Fibroblast of skin of back (primary cell): ENCODE measurements around the gene ZNF496.

Experiments used
- DNase-seq: peaks from one replicate; pipeline ENCODE4 v3.0.0-alpha.2; 2013

Gene ZNF496

DNA sequence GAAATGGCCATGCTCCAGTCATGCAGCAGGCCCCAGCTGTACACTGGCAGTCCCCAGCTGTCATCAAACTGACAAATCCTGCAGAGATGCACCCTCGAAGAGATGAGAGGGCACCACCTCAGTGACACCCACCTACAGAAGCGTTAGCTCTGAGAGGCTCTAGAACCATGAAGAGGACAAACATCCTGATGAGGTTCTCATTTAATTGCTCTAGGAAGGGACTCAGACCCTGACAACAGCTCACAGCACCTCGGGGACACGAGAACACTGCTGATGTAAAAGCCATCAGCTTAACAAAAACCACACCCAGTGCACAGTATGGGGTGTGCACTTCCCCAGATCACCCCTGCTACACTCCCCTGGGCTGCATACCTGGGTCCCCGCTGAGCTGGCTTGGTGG, 3.4 kb downstream of the ZNF496 start:
- DNase-seq, result no peak

DNA sequence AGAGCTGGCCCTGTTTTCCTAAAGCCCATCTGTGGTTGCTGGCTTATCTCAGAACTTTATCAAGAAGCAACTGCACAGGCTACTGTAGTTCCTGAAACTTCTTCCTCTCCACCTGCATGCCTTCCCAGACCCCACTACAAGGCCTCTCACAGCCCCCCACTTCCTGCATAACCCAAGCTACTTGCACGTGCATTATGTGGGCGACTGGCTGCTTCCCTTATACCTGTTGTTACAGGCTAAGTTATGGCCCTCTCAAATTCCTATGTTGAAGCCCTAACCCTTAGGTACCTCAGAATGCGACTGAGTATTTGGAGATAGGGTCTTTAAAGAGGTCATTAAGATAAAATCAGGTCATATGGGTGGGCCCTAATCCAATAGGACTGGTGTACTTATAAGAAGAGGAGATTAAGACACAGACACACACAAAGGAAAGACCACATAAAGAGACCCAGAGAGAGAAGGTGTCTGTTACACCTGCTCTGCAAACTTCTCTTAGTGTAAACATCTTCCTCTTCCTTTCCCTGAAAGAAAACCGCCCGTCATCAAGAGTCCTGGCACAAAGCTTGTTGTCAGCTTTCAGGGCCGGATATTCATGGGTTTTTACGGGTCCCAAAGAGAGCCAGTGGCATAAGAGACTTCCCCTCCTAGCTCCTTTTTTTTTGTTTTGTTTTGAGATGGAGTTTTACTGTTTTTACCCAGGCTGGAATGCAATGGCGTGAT, 5.1 kb downstream of the ZNF496 start:
- no peak for DNase-seq

DNA sequence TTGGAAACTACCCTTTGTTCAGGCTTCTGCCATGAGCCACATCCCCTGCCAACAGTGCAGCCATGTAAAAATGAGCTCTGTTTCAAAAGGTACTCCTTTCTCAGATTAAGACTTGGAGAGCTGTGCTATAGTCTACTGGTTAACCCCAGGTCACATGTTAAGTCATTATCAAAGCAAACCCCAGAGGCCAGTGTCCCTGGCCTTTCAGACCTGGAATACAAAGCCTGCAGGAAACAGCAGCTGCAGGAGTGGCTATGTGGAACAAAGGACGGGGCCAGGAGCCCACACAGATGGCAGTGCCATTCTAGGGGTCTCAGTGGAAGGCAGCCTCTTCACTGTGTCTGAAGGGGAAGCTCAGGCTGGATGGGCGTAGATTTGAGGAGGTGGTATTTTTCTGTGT, 6.7 kb downstream of the ZNF496 start:
- no peak for DNase-seq

DNA sequence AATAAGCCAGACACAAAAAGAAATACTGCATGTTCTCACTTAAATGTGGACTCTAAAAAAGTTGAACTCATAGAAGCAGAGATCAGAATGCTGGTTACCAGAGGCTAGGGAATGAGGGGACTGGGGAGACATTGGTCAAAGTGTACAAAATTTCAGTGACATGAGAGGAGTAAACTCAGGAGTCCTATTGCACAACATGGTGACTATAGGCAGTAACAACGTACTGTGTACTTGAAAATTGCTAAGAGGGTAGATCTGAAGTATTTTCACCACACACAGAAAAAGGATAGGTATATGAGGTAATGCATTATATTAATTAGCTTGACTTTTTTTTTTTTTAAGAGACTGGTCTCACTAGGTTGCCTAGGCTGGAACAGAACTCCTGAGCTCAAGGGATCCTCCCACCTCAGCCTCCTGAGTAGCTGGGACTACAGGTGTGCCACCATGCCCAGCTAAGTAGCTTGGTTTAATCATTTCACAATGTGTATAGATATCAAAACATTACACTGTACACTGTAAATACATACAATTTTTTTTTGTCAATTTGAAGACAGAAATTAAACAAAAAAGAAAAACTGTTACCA, 7.4 kb downstream of the ZNF496 start:
- no peak for DNase-seq

DNA sequence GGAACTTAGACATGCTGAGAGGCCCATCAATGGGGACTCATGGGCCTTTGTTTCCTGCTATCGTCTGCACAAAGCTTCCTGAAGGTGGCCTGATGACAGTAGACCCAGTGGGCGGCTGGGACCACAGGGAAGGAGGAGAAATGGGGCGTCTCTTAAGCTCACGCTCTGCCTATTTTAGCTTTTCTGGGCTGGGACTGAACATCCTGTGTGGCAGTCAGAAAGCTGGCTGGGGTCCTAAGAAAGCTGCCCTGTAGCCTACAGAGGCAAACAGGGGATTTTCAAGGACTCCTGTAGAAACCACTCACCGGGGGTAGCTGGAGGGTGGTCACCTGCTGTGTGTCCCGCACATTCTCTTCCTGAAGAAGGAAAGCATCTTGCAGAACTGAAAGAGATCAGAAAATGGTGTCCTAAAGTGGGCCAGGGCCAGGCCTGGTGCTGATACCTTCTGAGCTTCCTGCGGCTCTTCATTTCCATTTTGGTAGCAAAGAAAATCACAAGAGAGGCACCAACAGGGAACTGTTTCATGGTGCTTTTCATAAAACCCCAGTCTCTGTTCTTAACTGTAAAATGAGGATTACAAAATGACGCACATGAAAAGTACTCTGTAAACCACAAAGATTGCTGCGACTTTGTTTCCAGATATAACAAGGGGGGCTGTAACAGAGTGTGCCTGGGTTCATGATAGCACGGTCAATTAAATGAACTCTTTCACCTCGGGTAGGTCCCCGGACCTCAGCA, 8.6 kb downstream of the ZNF496 start:
- DNase-seq, result no peak

DNA sequence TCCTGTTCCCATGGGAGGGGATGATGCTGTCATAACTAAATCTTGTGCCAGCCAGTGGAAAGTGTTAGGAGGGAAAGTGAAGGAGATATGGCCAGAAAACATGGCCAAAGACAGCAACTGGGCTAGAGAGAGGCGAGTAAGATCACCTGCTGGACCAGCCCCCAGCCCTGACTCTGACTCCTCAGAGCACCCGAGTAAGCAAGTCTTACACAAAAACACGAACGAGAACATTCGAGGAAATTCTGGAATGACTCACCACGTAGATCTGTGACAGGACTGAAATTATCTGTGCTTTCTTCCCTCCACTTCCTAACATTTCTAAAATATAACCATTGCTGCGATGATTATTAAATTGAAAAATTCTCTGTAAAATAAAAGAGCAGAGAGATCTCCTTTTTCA, 9.2 kb downstream of the ZNF496 start:
- no peak for DNase-seq

DNA sequence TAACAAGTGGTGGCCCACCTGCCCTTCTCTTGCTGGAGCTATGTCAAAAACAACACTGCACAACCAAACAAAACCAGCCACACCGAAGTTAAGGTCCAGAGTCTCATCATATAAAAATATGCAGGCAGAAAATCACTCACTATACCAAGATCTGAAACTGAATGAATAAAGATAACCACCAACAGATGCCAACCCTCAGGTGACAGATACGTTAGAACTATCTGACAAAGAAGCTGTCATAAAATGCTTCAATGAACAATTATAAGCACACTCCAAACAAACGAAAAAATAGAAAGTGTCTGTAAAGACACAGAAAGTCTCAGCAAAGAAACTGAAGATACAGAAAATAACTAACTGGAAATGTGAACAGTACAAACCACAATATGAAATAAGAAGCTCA, 14.0 kb downstream of the ZNF496 start:
- DNase-seq, result no peak

DNA sequence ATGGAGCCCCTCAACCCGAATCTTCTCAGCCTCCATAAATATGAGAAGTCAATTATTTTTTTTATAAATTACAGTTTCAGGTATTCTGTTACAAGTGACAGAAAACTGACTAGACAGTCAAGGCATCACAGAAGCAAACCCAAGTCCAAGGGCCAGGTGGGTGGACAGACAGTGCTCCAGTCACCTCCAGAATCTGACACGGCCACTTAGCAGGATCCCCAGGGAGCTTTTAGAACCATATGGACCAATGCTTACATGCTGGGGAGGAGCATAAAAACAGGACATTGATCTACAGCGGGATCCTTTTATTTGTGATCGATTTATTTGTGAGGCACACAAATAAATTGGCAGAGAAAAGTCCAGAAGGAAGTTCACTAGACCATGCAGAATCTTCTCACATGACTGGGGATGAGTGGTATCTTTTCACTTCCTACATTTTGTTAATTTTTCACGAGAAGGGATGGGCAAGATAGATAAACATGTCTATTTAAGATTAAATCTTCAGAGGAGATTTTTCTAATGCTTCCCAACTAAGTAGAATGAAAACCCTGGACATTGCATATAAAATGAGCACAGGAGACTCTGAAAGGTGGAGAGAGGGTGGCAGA, 15.0 kb downstream of the ZNF496 start:
- DNase-seq, result no peak

DNA sequence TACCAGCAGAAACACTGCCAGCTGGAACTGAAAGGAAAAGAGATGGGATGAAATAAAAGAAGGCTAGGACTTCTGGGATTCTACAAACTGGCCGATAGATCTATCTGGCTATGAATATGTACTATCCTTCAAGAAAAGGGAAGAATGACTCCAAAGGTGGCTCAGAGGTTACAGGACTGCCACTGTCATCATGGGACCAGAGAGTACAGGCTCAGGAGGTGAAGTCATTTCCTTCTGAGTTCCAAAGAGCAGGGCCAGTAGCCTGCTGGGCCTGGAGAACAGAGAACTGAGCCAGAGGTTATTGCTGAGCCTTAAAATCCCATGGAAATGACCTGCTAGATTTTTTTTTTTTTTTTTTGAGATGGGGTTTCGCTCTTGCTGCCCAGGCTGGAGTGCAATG, 27.6 kb downstream of the ZNF496 start:
- DNase-seq, result no peak

DNA sequence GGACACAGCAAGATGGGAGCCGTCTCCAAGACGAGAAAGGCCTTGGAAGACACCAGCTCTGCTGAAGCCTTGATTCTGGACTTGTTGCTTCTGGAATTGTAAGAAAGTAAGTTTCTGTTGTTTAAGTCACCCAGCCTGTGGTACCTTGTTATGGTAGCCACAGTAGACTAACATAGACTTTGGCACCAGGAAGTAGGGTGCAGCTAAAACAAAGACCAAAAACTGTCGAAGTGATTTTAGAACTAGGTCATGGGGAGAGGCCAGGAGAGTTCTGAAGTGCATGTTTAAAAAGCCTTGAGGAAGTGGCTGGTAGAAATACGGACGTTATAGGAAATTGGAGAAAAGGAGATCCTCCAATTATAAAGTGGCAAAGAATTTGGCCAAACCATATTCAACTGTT, 28.5 kb downstream of the ZNF496 start:
- DNase-seq, result no peak

DNA sequence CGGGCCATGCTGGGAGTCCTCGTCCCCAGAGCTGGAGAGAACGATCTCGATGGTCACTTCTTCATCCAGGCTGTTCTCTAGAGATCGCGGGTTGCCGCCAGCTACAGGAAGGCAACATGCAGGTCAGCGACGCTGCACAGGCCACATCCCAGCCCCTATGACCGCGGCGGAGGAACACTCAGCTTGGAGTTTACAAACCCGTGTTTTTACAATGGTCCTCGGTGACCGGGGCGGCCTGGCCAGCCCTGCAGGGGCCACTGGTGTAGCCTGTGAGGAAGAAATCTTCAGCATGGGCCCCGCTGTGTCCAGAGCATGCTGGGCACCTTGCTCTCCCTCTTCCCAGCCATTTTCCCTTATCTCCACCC, 30.5 kb downstream of the ZNF496 start:
- DNase-seq, result no peak

DNA sequence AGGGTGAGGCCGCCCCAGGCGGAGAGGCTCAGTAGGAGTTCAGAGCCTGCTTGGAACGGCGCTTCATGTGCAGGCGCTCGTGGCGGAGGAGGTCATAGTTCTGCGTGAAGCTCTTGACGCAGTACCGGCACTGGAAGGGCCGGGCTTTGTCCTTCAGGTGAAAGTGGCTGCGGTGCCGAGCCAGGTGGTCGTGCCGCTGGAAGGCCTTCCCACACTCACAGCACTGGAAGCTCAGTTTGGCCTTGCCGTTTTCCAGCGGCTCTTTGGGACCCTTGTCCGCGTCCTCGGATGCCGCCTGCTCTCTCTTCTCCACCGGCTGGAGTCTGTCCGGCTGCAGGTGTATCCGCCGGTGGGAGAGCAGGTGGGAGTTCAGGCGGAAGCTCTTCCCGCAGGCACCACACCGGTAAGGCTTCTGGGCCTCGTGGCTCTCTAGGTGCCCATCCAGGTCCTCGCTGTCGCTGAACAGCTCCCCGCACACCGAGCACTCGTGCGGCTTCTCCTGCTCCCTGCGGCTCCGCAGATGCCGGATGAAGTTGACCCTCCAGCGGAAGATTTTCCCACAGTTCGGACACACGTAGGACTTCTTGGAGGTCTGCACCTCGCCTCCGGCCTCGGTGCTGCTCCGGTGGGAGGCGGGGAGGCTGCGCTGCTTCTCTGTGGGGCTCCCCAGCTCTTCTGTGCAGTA, 31.0 kb downstream of the ZNF496 start:
- DNase-seq, result no peak

DNA sequence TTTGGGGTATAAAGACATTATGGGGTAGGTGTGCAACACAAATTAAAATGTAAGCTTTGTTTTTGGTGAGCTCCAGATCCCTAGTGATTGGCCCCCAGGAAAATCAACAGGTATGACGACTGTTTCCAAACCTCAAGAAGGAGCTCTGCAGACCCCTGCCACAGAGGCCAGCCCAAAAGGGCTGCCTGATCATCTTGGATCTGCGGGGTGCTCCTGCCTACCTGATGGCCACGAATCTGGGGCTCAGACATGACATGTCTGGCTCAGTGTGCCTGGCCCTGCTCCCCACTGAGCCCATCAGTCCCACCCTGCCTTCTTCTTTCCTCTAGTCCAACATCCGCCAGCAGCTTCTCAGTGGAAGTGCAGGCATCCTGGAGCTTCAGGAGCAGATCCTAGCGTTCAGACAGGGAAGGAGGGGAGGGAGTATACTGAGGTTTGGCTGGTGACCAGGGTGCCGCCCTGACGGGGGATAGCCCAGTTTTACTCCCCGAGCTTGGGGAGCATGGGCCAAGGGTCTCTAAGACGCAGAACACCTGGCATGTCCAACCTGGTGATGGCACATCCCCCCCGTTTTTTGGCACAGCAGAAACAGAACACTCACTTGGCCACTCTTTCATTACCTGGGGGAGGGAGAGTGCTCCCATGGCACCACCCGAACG, 31.8 kb downstream of the ZNF496 start:
- no peak for DNase-seq

DNA sequence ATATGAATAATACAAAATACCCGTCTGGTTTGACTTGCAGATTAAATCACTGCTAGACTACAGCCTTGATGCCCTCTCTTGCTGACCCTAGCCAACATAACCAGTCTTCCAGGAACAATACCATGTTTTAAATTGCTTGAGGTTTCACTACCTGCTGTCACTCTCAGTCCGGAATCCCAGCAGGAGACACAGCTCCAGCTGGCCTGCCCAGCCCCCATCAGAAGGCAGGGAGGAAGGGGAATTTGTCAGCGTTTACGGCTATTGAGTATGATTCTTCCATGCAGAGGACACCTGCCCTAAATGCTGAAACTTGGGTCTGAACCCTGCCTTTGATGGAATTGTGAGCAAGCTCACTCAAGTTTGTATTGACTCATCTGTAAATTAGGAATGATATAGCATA, 33.0 kb downstream of the ZNF496 start:
- no peak for DNase-seq

DNA sequence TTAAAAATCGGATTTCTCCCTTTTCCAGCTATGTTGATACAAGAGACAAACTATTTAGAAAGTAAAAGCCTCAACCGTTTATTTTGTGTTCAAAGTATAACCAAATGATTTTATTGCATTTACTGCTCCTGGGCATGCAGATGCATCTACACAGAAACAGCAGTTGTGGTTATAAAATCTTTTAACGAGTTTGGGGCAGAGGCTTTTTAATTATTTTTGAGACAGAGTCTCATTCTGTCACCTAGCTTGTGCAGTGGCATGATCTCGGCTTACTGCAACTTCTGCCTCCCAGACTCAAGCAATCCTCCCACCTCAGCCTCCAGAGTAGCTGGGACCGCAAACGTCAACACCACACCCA, 33.6 kb downstream of the ZNF496 start:
- no peak for DNase-seq

DNA sequence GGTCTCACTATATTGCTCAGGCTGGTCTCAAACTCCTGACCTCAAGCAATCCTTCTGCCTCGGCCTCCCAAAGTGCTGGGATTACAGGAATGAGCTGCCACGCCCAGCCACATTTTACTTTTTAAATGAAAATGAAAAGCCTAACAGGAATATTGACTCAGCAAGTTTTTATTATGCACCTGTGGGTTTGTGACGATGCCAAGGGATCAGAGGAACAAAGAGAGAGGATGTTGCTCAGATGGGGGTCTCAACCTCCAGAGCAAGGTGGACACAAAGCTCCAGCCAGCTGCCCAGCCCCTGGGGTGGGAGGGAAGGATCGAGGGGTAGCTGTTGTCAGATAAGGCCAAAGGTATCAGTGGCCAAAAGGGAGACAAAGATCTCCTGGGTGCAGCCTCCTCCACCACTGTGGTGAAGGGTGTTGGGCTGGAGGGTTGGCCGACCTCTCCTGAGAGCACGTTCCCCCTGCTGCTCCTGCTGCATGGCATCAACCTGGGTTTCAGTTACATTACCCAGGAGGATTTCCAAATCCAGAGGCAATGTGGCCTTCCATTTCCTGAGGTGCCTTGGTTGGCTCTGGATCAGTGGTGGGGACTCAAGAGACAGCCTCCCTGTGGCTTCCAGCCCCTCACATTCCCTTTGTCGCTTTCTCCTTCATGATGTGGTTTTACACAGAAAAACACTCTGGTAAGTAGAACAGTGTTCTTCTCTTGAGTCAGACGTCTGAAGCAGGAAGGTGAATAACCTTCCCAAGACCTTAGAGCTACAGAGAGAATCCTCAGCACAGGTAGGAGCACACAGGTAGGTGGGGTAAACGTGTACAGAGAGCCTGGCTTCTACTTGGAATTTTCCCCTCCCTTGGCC, 34.2 kb downstream of the ZNF496 start:
- no peak for DNase-seq

DNA sequence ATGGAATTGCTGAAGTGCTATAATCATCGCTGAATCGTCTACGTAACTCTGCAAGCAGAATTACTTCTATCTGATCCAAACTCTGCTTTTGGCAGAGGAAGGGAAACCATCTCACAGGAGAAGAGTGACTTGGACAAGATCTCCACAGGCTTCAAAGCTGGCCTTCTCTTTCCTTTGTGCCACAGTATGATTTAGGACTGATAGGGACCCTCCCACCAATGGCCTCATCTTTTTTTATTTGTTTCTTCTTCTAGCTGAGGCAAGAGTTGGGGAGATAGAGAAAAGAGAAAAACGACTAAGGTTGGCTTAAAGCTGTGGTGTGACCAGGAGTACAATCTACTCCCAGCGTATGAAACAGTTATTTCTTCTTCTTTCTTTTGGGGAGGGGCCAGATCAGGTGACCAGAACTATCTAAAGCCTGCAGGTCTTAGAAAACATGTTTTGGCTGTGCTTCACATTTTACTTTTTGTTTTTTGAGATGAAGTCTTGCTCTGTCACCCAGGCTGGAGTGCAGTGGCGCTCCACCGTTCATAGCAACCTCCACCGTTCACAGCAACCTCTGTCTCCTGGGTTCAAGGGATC, 35.0 kb downstream of the ZNF496 start:
- no peak for DNase-seq

DNA sequence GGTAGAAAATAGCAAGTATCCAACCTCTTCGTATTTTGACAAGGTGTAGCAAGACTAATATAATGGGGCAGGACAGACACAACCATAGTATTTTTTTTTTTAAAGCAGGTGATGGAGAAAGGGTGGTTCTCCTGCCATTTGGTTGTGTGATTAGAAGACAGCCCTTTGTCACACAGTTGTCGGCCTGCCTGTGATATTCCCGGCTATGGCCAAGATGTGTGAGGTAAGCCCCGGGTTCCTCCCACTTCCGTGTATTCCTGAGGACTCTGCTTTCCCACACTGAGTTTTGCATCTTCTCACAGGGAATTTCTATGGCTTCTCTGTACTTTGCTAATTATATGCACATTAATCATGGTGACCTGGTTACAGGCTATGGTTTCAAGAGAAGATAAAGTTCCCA, 35.9 kb downstream of the ZNF496 start:
- no peak for DNase-seq

DNA sequence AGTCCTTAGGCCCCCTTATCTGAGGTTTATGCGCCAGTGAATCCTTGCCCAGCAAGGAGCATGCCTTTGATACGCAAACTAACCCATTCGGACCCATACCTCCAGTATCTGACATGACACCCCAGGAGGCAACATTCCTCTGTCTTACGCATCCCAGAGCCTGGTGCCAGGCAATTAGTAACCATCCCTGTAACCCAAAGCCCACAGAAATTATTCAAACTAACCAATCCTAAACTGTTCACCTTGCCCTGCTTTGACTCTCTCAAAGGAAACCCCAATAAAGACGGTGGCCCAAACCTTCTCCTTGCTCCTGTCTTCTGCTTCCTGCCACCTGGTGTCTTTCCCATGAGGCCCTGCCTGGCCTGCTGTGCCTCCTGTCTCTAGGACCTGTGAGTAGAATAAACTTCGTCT, 36.4 kb downstream of the ZNF496 start:
- DNase-seq, result peak; percentile 66

DNA sequence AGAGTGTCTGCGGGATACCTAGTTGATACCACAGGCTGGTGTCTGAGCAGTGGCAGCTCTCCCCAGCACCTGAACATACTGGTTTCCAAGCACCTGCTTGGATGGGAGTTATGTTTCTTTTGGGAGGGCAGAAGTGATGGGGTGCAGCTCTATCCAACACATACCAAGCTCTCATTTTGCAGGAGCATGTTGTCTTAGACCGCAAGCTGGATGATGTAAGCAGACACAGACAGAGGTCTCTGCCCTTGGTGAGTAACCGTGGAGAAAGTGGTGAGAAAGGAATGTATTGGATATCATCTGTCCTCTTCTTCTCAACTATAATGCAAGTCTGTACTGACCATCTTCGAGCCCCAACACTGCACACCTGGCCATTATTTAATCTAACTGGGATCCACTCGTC, 37.4 kb downstream of the ZNF496 start:
- peak; percentile 77 for DNase-seq

DNA sequence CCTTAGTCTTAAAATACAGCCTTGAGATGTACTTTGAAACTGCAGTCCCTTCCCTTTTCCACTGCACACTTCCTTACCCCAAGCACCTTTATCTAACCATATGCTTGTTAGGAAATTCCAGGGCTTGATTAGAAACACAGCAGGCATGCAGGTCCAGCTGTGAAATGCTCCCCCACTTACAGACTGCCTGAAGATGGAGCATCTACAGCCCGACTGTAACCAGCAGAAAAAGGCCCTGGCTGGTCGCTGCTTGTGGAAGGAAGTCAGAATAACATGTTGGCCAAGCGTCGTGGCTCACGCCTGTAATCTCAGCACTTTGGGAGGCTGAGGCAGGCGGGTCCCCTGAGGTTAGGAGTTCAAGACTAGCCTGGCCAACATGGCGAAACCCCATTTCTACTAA, 38.6 kb downstream of the ZNF496 start:
- peak; percentile 39 for DNase-seq
